ENCODE results near the gene CYP27A1. TPM values are rescaled to one million over a fixed set of nuclear protein-coding genes. Genes with fewer than 3 reads are reported as not detected.

The CYP27A1 gene
- total RNA-seq, 2 donors from 2014 or later, result 32.8 to 53.7 TPM

DNA sequence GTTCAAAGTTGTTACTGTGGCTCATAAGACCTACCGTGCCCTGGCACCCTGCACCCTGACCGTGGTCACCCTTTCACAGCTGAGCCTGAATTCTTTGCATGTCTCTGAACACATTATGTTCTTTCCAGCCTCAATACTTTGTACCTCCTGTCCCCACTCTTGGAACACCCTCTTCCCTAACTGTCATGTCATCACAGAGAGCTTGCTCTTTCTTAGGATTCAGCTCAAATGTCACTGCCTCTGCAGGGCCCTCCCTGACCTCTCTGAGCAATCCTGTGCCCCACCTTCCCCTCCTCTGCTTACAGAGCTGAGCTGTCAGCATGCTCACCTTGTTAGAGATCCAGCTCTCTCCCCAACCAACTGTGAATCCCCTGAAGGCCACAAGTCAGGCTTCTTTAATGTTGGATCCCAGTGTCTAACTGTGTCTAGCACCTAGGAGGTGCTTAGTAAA, 34.6 kb downstream of the CYP27A1 start:
- H3K36me3 ChIP-seq (ENCODE audit: control insufficient read depth, insufficient read depth, low read length), result peaks cover 55% of the 10 kb centered on the region
- no peak for DNase-seq
- H3K4me3 ChIP-seq (ENCODE audit: low read length), result no peak overlapping the region
- no peaks in the 10 kb centered on the region for H3K27me3 ChIP-seq (ENCODE audit: control insufficient read depth, insufficient read depth, low read length, poor library complexity, severe bottlenecking)
- WGBS, 2 experiments (ENCODE audit: insufficient coverage in 1 of 2, insufficient read length in 1 of 2), result 74 to 88% methylated on average over 2 of the region's 2 CpGs
- H3K27me3 Mint-ChIP-seq (ENCODE audit: insufficient read depth), result no peaks in the 10 kb centered on the region
- TF ChIP-seq, protein P1, sequence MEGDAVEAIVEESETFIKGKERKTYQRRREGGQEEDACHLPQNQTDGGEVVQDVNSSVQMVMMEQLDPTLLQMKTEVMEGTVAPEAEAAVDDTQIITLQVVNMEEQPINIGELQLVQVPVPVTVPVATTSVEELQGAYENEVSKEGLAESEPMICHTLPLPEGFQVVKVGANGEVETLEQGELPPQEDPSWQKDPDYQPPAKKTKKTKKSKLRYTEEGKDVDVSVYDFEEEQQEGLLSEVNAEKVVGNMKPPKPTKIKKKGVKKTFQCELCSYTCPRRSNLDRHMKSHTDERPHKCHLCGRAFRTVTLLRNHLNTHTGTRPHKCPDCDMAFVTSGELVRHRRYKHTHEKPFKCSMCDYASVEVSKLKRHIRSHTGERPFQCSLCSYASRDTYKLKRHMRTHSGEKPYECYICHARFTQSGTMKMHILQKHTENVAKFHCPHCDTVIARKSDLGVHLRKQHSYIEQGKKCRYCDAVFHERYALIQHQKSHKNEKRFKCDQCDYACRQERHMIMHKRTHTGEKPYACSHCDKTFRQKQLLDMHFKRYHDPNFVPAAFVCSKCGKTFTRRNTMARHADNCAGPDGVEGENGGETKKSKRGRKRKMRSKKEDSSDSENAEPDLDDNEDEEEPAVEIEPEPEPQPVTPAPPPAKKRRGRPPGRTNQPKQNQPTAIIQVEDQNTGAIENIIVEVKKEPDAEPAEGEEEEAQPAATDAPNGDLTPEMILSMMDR (conservative IDR thresholded peaks at IDR 0.05), result no peak
- H3K27ac ChIP-seq (ENCODE audit: low read depth, low read length), result no peak overlapping the region
- no peaks in the 10 kb centered on the region for H3K9me3 ChIP-seq (ENCODE audit: control insufficient read depth, low read length)
- H3K9ac ChIP-seq (ENCODE audit: extremely low read depth, low read length, poor library complexity, severe bottlenecking), result no peak overlapping the region
- H3K9me3 Mint-ChIP-seq, result no peaks in the 10 kb centered on the region
- H3K4me1 Mint-ChIP-seq, result no peaks in the 10 kb centered on the region
- no peak overlapping the region for H3K4me3 Mint-ChIP-seq
- peaks cover 77% of the 10 kb centered on the region for H3K36me3 Mint-ChIP-seq (ENCODE audit: low read depth)
- H3K27ac Mint-ChIP-seq, result no peak overlapping the region
- H3K4me1 ChIP-seq (ENCODE audit: control insufficient read depth, insufficient read depth, low read length), result no peaks in the 10 kb centered on the region

DNA sequence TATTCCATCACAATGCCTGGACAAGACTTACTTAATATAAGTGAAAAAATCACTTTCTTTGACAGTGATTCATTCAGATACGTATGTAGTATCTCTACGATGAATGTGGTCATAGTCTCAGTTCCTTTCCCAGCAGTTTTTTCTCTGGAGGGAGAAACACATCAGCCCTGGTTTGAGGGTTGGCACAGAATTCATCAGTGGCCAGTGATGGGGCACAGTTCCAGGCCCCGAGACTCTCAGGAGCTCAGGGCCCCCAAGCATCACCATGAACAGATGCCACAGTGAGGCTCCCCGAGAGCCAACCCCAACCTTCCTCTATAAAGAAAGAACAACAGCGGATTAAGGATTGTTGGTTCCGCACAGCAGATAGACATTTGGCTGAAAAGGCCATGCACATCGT, 37.1 kb downstream of the CYP27A1 start:
- Histone ChIP-seq H3K9me3 (ENCODE audit: control insufficient read depth, low read length) (no peaks in the 10 kb centered on the region), H3K9ac (ENCODE audit: extremely low read depth, low read length, poor library complexity, severe bottlenecking) (no peak overlapping the region), H3K36me3 (ENCODE audit: control insufficient read depth, insufficient read depth, low read length) (peaks cover 31% of the 10 kb centered on the region), H3K27ac (ENCODE audit: low read depth, low read length) (no peak overlapping the region), H3K4me3 (ENCODE audit: low read length) (no peak overlapping the region), H3K27me3 (ENCODE audit: control insufficient read depth, insufficient read depth, low read length, poor library complexity, severe bottlenecking) (no peaks in the 10 kb centered on the region), H3K4me1 (ENCODE audit: control insufficient read depth, insufficient read depth, low read length) (no peaks in the 10 kb centered on the region)
- H3K4me3 Mint-ChIP-seq, result no peak overlapping the region
- H3K36me3 Mint-ChIP-seq (ENCODE audit: low read depth), result peaks cover 54% of the 10 kb centered on the region
- 97% methylated on average over 7 of the region's 7 CpGs for WGBS, 2 experiments (ENCODE audit: insufficient coverage in 1 of 2, insufficient read length in 1 of 2)
- H3K9me3 Mint-ChIP-seq, result no peaks in the 10 kb centered on the region
- no peak overlapping the region for H3K27ac Mint-ChIP-seq
- DNase-seq, result no peak
- H3K27me3 Mint-ChIP-seq (ENCODE audit: insufficient read depth), result no peaks in the 10 kb centered on the region
- no peaks in the 10 kb centered on the region for H3K4me1 Mint-ChIP-seq
- TF ChIP-seq, protein P1 (conservative IDR thresholded peaks at IDR 0.05), result no peak

DNA sequence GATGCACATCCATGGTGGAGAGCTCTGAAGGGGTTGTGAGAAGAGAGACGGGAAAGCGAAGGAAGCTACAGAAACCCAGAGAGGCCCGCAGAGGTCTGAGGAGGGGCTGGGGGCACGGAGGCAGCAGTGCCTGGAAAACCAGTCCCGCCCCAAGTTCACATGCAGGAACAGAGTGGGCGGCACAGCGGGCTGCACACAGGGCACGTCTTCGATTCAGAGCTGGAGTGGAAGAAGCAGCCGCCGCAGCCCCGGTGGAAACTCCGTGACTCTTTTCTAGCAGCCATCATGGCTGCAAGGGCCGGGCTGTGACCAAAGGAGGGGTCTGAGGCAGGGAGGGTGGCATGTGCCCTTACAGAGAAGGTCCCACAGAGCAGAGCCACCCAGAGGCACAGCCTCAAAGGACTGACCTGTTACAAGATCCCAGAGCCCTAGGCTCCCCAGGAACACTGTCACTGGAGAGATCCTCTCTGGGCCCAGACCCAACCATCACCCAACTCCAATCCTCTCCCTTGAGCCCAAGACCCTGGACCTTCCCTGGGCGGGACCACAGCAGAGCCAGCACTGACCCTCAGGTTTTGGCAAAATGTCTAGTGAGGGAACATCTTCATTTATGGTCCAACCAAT, 38.9 kb downstream of the CYP27A1 start:
- TF ChIP-seq, protein P1 (conservative IDR thresholded peaks at IDR 0.05), result no peak
- DNase-seq, result peak; percentile 42
- H3K4me1 Mint-ChIP-seq, result no peaks in the 10 kb centered on the region
- Histone ChIP-seq H3K4me1 (ENCODE audit: control insufficient read depth, insufficient read depth, low read length) (no peaks in the 10 kb centered on the region), H3K4me3 (ENCODE audit: low read length) (no peak overlapping the region), H3K9me3 (ENCODE audit: control insufficient read depth, low read length) (no peaks in the 10 kb centered on the region), H3K27me3 (ENCODE audit: control insufficient read depth, insufficient read depth, low read length, poor library complexity, severe bottlenecking) (no peaks in the 10 kb centered on the region), H3K9ac (ENCODE audit: extremely low read depth, low read length, poor library complexity, severe bottlenecking) (no peak overlapping the region), H3K36me3 (ENCODE audit: control insufficient read depth, insufficient read depth, low read length) (peaks cover 22% of the 10 kb centered on the region), H3K27ac (ENCODE audit: low read depth, low read length) (no peak overlapping the region)
- H3K27ac Mint-ChIP-seq, result no peak overlapping the region
- no peaks in the 10 kb centered on the region for H3K9me3 Mint-ChIP-seq
- H3K36me3 Mint-ChIP-seq (ENCODE audit: low read depth), result peaks cover 37% of the 10 kb centered on the region
- H3K4me3 Mint-ChIP-seq, result no peak overlapping the region
- WGBS, 2 experiments (ENCODE audit: insufficient coverage in 1 of 2, insufficient read length in 1 of 2), result 96 to 97% methylated on average over 10 to 15 of the region's 15 CpGs
- no peaks in the 10 kb centered on the region for H3K27me3 Mint-ChIP-seq (ENCODE audit: insufficient read depth)
